Activated T-cell treated with anti-CD3 and anti-CD28 coated beads for 24 hours (primary cell): Measurements from ENCODE around the gene SF3A2.

ENCODE experiments used
- DNase-seq: peaks from one replicate; pipeline ENCODE4 v3.0.0-alpha.2; 2020; ENCODE audit warnings: low read depth

SF3A2 gene

DNA sequence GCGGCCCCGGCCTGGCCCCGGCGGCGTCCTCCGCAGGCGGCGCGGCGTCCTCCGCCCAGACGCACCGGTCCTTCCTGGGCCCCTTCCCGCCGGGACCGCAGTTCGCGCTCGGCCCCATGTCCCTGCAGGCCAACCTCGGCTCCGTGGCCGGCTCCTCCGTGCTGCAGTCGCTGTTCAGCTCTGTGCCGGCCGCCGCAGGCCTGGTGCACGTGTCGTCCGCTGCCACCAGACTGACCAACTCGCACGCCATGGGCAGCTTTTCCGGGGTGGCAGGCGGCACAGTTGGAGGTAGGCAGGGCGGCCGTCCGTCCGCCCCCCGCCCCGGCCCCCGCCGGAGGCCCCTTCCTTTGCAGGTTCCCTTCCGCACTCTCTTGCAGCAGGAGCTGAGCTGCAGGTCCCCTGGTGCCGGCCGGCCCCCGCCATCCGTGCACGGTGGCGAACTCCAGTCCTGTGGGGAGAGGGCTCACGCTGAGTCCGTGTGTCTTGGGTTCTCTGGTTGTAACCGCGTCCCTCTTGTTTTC lies 9.7 kb upstream of the SF3A2 start:
- no peak for DNase-seq

DNA sequence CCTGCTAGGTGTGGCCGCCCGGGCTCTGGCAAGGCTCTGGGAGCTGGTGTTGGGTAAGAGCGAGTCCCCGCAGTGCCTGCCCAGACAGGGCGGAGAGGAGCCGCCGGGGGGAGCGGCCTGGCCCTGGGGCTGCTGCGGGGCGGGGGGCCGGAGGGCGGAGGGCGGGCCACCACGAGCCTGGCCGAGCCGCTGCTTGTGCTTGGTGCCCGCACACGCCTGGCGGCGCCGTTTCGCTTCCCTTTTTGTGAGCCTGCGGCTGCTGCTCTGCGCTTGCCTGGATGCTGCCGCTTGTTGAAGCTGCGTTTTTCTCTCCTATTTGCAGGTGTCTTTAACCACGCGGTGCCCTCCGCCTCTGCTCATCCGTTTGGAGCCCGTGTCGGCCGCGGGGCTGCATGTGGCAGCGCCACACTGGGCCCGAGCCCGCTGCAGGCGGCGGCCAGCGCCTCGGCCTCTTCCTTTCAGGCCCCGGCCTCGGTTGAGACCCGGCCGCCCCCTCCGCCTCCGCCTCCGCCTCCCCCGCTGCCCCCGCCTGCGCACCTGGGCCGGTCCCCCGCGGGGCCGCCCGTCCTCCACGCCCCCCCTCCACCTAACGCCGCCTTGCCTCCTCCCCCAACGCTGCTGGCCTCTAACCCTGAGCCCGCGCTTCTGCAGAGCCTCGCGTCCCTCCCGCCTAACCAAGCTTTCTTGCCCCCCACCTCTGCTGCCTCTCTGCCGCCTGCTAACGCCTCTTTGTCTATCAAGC lies 9.0 kb upstream of the SF3A2 start:
- DNase-seq, result no peak

DNA sequence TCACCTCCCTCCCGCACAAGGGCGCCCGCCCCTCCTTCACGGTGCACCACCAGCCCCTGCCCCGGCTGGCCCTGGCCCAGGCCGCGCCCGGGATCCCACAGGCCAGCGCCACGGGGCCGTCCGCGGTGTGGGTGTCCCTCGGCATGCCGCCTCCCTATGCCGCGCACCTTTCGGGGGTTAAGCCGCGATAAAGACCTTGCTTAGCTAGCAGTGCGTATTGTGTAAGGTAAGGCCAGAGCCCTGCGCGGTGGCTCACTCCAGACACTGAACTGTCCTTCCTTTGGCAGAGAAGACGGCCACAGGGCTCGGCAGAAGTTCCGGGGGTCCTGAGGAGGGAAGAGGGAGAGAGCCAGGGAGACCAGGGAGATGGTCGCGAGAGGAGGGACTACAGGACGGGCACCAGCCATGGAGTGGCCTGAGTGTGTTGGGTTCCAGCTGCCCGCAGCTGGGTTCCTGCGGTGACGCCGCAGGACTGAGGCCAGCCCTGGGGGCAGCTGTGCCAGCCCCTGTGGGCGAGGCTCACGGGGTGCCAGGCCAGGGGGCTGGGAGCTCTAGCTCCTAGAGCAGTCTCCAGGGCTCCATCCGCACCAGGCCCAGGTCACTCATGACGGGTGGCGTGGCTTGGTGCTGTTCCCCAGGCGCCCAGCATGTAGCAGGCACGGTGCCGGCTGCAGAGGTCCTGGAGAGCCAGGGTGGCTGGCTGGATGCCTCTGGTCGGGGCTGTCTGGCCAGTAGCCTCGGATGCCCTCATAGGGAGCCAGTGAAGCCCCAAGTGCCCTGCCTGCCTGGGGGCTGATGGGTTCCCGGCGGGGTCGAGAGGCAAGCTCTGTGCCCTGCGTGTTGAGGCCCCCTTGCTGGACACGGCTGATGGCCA lies 8.2 kb upstream of the SF3A2 start:
- DNase-seq, result no peak

DNA sequence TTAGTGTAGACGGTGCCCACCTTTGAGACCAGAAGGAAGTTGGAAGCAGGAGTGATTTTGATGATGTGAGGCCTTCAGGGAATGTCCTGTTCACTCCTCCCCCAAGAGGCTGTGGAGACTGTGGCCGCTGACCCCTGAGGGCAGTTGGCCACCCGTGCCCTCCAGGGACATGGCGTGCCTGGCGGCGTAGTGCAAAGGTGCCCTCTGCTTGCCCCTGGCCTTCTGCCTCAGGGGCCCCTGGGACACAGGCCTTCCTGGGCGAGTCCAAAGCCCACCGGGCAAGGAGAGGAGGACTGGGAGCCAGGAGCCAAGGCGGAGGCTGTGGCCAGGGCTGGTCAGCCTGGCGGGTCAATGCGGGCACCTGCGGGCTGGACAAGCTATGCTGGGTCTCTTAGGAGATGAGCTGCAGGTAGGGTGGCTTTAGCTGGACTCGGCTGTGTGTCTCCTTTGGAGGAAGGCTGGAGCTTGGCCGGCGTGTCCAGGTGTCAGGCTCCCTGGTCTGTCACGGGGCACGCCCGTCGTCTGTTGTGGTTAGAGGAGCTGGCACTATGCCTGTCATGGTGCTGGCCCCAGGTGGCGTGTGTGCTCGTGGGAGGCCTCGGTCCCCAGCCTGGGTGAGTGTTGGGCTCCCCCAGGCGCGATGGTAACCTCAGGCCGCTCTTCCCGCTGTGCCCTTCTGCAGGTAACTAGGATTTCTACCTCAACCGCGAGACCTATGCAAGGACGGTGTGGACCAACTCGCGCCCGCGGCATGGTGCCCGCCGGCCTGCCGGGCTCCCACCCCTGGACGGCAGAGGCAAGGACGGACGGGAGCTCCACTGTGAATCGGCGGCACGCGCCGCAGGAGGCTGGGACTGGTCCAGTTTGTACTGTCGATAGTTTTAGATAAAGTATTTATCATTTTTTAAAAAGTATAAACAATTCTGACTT lies 7.3 kb upstream of the SF3A2 start:
- DNase-seq, result no peak

DNA sequence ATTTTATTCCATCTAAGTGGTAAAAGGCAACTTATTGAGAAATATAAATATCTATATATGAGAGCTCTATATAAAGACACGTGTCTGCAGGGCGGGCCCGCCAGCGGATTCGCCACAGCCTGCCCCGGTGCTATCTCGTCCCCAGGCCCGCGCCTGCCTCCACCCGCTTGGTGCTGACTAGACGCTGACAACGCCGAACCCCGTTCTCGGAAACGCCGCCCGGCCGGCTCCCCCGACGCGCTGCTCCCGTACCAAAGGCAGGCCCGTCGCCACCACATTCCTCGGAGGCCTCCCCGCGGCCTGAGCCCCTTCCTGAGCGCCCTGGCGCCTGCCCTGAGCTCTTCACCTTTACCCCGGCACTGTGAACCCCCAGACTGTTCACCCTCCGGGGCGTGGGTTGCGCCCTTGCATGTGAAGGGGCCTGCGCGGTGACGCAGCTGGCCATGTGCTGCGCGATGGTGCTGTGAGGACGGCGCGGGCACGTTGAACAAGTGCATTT lies 6.5 kb upstream of the SF3A2 start:
- no peak for DNase-seq

DNA sequence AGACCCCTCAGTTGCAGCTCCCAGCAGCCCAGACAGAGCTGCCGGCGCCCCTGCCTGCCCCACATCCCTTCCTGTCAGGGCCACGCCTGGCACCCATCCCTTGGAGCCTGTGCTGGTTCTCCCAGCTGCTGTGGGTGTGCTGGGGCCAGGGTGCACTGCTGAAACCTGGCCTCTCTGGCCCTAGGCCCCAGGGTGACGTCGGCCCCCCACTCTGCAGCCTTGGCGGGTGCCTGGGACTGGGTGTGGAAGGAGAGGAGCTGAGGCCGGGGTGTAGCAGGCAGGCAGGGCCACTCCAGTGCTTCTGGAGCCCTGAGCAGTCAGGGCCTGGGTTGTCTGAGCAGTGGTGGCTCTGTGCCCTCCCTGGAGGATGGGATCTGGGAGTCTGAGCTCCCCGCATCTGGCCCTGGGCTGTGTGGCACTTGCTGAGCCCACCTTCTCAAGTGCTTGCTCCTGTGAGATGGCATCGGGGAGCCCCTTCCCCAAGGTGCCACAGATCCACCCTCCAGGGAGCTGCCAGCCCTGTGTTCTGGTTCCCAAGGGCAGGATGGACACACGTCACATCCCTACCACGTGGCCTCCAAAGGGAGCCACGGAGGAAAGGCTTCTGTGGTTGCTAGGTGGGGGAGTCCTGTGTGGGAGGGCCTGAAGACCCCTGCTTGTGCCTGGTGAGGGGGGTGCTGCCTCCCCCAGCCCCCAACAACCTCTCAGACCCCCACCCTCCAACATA lies 5.7 kb upstream of the SF3A2 start:
- DNase-seq, result no peak

DNA sequence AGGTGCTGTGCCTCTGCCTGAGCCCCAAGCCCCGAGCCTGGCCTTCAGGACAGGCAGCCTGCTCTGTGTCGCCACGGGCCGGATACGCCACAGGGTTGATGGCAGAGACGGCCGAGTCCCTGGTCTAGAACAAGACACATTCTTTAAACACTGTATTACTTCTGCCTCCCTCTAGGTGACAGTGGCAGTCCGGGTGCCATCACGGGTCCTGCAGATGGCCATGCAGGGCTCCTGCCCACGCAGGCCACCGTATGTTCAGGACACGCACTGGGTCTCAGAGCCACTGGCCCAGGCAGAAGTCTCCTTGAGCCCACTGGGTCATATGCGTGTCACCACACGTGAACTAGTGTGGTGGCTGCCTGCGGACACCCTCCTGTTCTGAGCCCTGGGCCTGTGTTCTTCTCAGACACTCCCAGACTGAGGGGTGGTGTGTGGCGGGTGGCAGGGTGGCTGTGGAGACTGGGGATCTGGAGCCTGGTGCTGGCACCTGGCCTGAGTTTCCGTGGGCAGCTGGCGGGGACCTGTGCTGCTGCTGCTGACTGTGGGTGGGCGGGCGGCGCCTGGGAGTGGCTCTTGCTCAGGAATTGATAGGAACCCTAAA lies 4.9 kb upstream of the SF3A2 start:
- no peak for DNase-seq

DNA sequence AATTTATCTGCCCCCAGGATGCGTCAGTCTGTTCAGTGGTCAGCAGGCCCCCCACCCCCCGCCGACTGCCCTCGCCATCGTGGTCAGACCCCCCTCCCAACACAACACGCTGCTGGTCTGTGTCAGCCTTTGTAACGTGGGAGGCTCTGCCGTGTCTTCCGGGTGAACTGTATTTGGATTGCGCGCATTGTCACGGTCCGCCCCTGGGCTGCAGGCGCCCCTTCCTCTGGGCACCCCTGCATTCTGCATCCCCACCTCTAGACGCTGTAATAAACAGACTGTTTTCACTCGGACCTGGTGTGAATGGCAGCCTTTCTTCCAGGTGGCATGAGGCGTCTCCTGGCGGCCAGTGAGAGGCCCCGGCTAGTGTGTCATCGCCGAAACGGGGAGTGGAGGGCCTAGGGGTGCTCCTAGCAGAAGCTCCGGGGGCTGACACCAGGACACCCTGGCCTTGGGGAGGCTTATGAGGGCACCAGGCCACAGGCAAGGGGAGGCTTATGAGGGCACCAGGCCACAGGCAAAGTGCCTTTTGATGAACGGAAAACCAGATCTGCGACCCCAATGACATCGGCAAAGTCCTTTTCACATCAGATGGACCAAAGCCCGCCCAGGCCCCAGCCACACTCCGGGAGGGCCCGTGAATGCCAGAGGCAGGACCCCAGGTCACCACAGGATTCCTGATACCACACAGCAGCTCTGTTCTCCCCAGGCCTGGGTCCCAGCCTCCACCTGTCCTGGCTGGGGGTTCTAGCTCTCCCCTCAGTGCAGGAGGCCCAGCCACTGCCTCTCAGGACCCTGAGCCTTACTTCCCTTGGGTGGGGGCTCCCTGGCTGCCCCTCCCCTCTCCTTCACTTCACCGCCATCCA lies 4.1 kb upstream of the SF3A2 start:
- DNase-seq, result no peak

DNA sequence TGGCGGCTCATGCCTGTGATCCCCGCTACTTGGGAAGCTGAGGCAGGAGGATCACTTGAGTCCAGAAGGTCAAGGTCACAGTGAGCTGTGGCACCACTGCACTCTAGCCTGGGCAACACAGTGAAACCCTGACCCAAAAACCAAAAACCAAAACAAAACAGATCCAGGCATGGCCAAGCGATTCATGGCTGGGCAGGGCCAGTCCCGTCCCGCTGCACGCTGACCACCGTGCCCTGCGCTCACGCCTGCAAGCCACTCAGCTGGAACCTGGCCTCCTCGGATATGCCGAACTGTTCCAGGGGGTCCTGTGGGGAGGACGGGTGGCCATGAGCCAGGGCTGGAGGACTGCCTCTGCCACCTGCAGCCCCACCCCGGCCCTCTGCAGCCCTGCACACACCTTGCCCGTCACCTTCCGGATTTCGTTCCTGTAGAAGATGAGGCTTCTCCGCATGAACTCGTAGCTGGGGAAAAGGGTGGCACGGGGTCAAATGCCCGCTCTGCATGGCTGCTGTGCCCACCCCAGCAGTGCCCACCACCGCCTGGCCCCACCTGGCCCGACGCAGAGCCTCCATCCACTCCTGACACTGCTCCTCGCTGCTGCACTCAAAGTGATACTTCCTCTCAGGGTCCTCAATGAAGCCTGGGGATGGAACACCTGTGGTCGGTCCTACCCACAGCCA lies 2.9 kb upstream of the SF3A2 start:
- no peak for DNase-seq

DNA sequence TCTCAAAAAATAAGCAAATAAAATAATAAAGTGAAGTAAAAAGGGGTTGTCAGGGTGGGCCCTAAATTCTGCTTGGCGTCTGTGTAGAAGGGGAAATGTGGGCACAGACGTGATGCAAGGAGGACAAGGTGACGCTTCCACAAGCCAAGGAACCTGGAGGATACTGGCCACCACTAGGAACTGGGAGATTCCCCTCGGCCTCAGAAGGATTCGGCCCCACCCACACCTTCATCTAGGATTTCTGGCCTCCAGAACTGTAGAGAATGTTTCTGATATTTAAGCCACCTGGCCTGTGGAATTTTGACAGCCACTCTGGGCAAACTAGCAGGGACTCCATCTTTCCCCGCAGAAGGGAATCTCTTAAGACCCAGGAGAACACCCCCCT lies 1.6 kb upstream of the SF3A2 start:
- no peak for DNase-seq

DNA sequence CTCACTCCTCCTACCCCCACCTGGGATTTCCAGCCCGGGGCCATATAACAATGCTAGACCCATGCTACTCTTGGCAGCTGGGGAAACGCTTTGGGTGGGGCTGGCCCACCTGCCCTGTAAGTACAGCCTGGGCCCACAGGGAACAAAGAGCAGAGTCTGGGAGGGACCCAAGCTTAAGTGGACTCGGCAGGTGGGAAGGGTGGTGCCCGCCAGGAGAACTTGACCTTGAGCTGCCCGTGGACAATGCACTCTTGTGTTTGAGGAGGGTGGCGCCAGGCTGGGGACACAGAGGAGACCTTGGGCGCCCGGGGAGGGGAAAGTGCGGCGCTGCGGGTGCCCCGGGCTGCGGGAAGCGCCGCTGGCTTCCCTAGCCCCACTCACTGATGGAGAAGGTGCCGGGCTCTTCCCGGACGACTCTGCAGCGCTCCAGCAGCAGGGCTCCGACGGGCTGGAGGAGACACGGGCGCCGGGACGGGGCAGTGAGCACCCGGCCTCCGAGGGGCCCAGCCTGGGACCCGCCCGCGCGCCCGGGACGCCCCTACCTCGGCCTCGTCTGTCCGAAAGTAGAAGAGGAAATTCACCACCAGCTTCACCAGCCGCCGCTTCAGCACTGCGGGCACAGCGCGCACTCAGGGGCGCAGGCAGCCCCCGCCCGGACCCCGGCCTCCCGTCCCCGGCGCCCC lies 1.1 kb upstream of the SF3A2 start:
- DNase-seq, result no peak

DNA sequence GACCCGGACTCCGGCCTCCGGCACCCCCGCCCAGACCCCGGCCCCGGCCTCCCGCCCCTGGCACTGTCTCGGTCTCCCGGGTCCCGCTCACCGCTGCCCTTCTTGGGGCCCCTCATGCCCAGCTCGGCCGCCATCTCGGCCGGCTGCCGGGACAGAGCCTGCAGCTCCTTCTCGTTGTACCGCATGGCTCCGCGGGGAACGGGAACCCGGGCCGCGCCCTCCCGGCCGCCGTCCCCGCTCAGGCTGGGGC lies 635 bp upstream of the SF3A2 start:
- no peak for DNase-seq

DNA sequence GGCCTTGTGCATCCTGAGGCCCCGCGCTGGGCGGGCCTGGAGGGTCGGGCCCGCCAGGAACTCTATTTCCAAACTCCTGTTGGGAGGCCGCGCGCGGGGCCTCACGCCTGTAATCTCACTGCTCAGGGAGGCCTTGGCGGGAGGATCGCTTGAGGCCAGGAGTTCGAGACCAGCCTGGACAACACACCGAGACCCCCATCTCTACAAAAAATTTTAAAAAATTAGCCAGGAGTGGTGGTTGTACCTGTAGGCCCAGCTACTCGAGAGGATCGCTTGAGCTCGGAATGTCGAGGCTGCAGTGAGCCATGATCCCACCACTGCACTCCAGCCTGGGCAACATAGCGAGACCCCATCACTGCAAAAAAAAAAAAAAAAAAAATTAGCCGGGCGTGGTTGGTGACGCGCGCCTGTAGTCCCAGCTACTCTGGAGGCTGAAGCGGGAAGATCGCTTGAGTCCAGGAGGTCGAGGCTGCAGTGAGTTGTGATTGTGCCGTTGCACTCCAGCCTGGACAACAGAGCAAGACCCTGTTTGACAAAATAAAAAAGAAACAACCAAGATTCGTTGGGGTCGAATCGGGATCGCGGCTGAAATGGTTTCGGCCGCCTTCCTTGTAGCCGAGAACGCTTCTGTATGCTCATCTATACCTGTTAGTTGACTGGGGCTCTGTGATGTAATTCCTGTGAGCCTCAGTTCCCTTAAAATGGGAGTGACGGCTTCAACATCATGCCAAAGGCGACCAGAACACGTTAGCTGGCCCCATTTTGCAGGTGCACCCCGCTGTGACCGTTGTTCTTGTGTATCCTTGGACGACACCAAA lies 636 bp downstream of the SF3A2 start:
- DNase-seq, result no peak

DNA sequence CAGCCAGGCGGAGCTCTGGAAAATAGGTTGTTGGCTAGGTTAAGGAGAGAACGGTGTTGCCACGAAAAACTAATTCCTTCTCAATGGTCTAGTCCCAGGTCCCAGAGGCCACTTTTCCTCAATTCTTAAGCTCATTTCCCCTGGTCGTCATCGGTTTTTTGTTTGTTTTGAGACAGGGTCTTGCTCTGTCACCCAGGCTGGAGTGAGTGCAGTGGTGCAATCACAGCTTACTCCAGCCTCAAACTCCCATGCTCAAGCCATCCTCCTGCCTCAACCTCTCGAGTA lies 1.2 kb downstream of the SF3A2 start:
- no peak for DNase-seq

DNA sequence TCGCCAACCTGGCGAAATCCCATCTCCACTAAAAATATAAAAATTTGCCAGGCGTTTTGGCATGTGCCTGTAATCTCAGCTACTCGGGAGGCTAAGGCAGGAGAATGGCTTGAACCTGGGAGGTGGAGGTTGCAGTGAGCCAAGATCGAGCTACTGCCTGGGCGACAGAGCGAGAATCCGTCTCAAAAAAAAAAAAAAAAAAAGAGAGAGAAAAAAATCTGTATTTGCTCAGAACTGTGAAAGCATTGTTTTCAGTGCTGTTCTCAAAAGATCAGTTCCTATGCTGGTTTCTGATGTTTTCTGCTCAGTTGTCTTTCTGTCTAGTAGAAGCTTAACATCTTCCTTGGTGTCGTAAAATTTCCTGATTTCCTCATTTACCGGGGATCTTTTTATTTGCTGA lies 2.5 kb downstream of the SF3A2 start:
- no peak for DNase-seq

DNA sequence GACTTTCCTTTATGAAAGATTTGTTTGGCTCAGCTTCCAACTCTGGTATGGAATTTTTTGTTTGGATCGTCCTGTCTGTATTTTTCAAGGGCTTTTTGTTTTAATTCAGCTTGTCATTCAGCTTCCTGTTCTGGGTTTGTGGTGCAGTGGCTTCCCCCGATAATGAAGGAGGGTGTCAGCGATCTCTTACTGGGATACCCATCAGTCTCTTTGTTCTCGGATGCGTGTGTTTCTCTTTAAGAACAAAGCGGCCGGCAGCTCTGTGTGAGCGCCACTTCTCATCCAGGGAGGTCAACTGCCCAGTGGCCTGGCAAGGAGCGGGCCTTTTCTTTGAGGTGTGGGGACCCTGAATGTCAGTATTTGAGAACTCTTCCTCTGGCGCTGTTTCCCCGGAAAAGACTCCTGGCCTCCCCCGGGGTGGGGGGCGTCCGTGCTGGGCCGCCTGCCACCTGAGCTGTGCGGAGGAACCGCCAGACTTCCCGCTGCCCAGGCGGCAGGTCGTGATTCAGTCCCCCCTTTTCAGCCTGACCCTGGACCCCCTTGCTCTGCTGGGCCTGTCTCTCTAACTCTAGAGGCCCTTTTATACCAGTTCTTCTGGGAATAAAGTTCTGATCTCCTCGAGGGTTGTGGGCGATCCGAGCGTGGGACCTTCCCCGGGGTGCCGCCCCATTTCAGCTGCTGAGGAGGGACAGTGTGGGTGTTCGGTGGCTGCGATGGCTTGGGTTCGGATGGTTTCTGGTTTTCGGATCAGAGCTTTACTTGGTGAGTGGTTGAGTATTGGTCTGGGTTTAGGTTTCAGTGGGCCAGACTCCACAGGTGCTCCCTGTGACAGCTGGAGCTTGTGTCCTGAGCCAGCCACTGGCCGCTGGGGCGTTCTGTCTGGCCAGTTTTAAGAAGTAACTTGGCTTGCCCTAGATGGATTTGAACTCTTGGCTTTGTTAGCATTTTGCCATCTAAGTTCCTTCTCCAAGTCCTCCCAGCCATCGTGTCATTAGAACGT lies 3.4 kb downstream of the SF3A2 start:
- no peak for DNase-seq
